ENCODE data around the gene KCNMB2. TPM values are rescaled to one million over a fixed set of nuclear protein-coding genes. Genes with fewer than 3 reads are reported as not detected.

Gene KCNMB2
- total and polyA plus RNA-seq, 2 donors = 0.06 to 6.1 TPM

DNA sequence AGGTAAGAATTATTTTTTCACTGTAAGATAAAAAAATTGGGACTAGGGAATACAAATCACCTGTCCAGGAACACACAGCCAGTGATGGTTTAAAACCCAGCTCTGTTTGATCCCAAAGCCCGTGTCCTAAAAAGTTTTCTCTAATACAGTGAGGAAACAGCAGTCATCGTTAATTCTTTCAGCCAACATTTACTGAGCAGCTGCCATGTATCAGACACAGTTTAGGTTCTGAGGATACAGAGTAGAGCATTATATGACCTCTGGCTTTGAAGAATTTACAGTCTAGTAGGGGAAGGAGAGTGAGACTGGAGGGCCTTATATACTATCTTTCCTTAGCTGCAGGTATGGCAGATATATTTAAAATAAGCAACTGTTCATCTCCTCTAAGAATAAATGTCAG is 82.7 kb downstream of the KCNMB2 start:
- H3K4me1 ChIP-seq (ENCODE audit: insufficient read depth) = no peaks in the 10 kb centered on the region
- no peak for DNase-seq (ENCODE audit: extremely low spot score)
- H3K4me3 ChIP-seq (ENCODE audit: low read depth, low read length) = no peak overlapping the region
- no peaks in the 10 kb centered on the region for H3K36me3 ChIP-seq (ENCODE audit: insufficient read depth)
- WGBS = 23% methylated on average over 2 of the region's 2 CpGs
- H3K27ac ChIP-seq (ENCODE audit: low read depth) = no peak overlapping the region

DNA sequence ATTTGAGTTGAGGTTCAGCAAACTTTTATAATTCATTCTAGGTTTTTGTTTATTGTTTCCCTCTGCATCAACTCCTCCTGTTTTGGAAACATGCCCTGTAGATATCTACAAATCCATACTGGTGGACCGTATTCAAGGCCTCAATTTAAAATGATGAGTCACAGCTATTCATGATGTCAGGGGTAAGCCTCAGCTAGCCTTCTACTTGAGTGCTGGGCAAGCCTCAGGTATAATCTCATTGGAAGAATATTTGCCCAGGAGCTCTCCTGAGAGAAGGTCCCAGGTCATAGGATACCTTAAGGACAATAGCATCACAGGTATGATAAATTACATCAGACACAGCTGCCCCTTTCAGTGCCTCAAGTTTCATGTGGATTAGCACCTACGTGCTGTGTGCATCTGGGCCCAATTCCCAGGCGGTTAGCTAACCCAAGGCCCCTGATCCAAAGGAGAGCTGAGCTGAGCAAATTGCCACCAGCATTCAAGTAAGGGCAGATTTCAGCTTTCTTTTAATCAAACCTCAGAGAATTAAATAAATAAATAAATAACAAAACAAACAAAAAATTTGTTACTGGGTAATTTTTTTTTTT is 87.5 kb downstream of the KCNMB2 start:
- Histone ChIP-seq H3K4me3 (ENCODE audit: low read depth, low read length) (no peak overlapping the region), H3K27ac (ENCODE audit: low read depth) (no peak overlapping the region), H3K4me1 (ENCODE audit: insufficient read depth) (no peaks in the 10 kb centered on the region), H3K36me3 (ENCODE audit: insufficient read depth) (no peaks in the 10 kb centered on the region)
- 59% methylated on average over 3 of the region's 3 CpGs for WGBS
- DNase-seq (ENCODE audit: extremely low spot score) = no peak

DNA sequence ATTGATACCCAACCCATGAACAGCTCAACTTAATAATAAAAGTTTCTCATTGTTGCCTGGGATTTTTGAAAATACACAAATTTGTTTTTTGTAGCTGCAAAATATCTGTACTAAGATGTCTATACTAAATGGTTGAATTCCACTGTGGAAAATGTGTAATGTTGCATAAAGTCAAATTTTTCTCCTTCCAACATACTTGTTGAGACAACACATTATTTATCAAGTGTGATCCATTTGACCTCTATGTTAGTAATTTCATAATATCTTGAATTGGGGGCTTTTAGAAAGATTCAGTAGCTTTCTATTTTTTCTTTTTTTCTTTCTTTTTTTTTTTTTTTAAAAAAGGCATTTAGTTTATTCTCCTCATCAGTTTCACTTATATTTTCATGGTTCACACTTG is 88.0 kb downstream of the KCNMB2 start:
- no peak overlapping the region for H3K4me3 ChIP-seq (ENCODE audit: low read depth, low read length)
- no peak for DNase-seq (ENCODE audit: extremely low spot score)
- no peak overlapping the region for H3K27ac ChIP-seq (ENCODE audit: low read depth)
- no peaks in the 10 kb centered on the region for H3K36me3 ChIP-seq (ENCODE audit: insufficient read depth)
- no peaks in the 10 kb centered on the region for H3K4me1 ChIP-seq (ENCODE audit: insufficient read depth)

DNA sequence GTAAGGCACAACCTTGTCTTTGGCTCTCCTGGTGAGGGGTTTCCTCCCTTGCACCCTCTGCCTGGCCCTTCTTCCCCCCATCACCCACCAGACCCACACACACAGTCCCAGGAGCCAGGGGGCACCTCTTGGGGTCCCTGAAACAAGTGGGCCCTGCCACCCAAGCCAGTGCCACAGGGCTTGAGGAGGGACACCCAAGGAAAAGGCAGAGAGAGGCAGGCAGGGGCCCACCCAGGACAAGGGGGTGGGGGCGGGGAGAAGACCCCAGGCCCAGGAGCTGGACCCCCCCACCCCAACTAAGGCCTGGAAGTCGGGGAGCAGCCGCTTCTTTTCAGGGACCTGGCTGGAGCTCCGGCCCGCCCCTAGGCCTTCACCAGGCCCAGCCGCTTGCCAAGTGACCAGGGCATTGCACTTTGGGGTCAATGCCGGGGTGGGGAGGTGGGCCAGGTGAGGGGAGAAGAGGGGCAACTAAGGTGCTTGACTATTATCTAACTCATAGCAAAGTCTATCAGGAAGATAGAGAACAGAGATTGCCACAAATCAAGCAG is 88.9 kb downstream of the KCNMB2 start:
- Histone ChIP-seq H3K36me3 (ENCODE audit: insufficient read depth) (no peaks in the 10 kb centered on the region), H3K27ac (ENCODE audit: low read depth) (no peak overlapping the region), H3K4me3 (ENCODE audit: low read depth, low read length) (no peak overlapping the region), H3K4me1 (ENCODE audit: insufficient read depth) (no peaks in the 10 kb centered on the region)
- DNase-seq (ENCODE audit: extremely low spot score) = no peak
- 93% methylated on average over 7 of the region's 7 CpGs for WGBS

DNA sequence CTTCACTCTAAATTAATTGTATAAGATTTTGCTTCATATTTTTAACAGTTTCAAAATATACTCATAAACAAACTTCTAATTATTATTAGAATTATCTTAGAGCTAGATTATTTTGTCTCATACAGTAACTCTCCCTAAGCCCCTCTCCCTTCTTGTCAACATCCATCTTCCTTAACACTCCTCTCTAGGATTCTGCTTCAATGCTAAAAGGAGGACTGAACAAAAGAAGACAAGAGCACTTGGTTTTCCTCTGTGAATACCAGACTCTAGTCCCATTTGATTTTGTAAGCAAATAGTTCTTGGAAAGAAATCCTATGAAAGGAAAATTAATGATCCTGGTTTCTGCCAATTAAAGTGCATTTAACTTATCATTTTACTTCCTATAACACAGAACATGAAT is 91.8 kb downstream of the KCNMB2 start:
- H3K36me3 ChIP-seq (ENCODE audit: insufficient read depth) = no peaks in the 10 kb centered on the region
- H3K4me1 ChIP-seq (ENCODE audit: insufficient read depth) = no peaks in the 10 kb centered on the region
- no peak for DNase-seq (ENCODE audit: extremely low spot score)

DNA sequence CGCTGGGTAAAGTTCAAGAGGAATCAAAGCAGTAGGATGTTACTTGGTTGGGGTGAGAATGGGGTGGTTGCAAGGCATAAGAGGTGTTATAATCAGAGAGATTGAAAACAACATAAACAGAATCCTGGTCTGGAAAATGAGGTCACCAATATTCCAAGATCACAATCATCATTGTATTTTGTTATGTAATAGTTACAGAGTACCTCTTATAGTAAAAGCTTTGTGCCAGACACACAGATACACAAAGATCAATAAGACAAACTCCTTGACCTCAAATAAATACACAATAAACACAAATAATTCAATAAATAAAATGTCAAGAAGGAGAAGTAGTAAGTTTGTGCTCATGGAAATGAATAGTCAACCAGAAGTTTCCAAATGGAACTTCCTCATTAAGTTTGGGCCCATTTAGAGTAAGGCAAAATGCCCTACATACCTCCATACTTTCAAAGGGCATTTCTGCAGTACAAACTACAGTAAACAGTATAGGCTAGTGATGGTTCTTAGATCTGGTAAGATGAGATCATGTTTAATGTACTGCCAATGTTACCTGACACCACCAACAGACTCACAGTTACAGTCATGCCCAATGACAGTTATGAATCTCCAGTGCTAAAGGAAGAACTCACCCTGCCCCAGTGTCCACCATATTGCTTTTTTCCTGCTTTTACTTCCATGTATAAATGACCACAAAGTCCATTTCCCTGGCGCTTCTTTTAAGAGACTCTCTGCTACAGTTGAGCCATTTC is 93.4 kb downstream of the KCNMB2 start:
- Histone ChIP-seq H3K27ac (ENCODE audit: low read depth) (no peak overlapping the region), H3K36me3 (ENCODE audit: insufficient read depth) (no peaks in the 10 kb centered on the region), H3K4me3 (ENCODE audit: low read depth, low read length) (no peak overlapping the region), H3K4me1 (ENCODE audit: insufficient read depth) (no peaks in the 10 kb centered on the region)
- WGBS = 98% methylated on average over 2 of the region's 2 CpGs
- no peak for DNase-seq (ENCODE audit: extremely low spot score)

More for the DNA sequence above, 91.8 kb downstream of the KCNMB2 start:
- Histone ChIP-seq H3K27ac (ENCODE audit: low read depth) (no peak overlapping the region), H3K4me3 (ENCODE audit: low read depth, low read length) (no peak overlapping the region)

DNA sequence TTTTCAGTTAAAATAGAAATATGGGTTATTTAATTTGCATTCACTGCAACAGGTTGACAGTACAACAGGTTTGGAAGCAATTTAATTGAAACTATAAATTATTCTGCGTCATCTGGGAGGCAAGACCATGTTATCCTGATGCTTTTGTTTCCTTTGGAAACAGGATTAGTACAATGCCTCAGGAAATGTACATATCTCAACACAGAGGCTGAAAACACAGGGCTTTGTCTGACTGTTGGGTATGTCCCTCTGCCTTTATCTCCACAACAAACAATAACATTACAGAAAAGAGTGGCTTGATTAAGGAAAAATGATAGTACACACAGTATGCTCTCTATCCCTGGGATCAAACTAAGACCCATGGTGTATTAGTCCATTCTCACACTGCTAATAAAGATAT is 95.7 kb downstream of the KCNMB2 start:
- Histone ChIP-seq H3K4me1 (ENCODE audit: insufficient read depth) (no peaks in the 10 kb centered on the region), H3K4me3 (ENCODE audit: low read depth, low read length) (no peak overlapping the region), H3K36me3 (ENCODE audit: insufficient read depth) (no peaks in the 10 kb centered on the region), H3K27ac (ENCODE audit: low read depth) (no peak overlapping the region)
- no peak for DNase-seq (ENCODE audit: extremely low spot score)
- 89% methylated on average over 1 of the region's 1 CpG for WGBS

DNA sequence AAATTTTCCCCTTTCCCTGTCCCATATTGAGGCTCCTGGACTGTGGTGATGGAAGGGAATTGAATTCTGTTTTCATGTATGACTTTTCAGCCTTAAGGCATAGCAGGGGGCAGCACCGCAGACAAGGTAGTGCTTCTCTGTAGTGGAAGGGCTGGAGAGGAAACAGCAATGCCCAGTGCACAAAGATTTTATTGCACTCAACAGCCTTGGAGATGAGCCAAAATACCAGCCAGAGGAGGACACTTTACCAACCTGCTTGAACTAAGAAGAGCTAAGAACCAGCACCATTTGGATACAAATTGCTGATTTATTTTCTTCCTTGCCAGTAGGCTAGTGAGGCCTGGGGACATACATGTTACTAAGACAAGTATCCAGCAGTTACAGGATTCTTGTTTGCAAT is 98.7 kb downstream of the KCNMB2 start:
- DNase-seq (ENCODE audit: extremely low spot score) = no peak
- H3K4me3 ChIP-seq (ENCODE audit: low read depth, low read length) = no peak overlapping the region
- no peak overlapping the region for H3K27ac ChIP-seq (ENCODE audit: low read depth)
- no peaks in the 10 kb centered on the region for H3K4me1 ChIP-seq (ENCODE audit: insufficient read depth)
- H3K36me3 ChIP-seq (ENCODE audit: insufficient read depth) = no peaks in the 10 kb centered on the region
- 90% methylated on average over 1 of the region's 1 CpG for WGBS

DNA sequence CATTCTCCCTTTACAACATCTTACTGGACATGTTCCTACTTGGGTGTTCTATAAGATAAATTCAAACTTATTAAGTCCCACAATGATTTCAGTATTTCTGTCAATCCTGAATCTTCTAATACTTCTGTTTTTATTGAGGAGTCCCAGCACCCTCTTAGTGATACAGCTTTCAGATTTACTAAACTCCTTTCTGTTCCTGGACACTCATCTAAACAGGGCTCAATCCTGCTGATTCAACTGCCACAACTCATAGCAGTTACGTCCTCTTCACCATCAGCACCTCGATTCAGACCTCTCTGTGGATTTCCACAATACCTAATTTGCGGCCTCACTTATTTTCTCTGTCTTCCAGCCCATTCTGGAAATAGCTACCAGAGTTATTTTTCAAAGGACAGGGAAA is 101.6 kb downstream of the KCNMB2 start:
- H3K4me3 ChIP-seq (ENCODE audit: low read depth, low read length) = no peak overlapping the region
- H3K27ac ChIP-seq (ENCODE audit: low read depth) = no peak overlapping the region
- DNase-seq (ENCODE audit: extremely low spot score) = no peak
- no peaks in the 10 kb centered on the region for H3K4me1 ChIP-seq (ENCODE audit: insufficient read depth)
- 87% methylated on average over 3 of the region's 3 CpGs for WGBS
- no peaks in the 10 kb centered on the region for H3K36me3 ChIP-seq (ENCODE audit: insufficient read depth)

DNA sequence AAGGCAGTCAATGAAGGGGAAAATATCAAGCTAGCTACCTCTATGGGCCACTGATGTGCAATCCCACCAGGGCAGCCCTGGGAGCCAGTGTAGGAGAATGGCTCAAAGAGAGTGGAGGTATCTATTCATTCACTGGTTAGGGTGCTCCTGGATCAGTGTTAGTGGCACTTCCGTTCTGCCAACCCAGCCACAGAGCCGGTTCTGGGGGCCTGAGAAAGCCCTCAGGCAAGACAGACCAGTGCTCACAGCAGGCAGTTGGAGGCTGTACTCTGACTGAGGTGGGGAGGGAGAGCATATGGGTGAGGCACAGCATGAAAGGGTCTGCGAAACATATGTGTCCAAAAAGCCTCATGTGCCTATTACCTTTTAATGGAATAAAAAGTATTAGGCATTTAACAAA is 109.3 kb downstream of the KCNMB2 start:
- no peaks in the 10 kb centered on the region for H3K4me1 ChIP-seq (ENCODE audit: insufficient read depth)
- H3K4me3 ChIP-seq (ENCODE audit: low read depth, low read length) = no peak overlapping the region
- H3K36me3 ChIP-seq (ENCODE audit: insufficient read depth) = no peaks in the 10 kb centered on the region
- H3K27ac ChIP-seq (ENCODE audit: low read depth) = no peak overlapping the region
- WGBS = 88% methylated on average over 3 of the region's 3 CpGs
- no peak for DNase-seq (ENCODE audit: extremely low spot score)

DNA sequence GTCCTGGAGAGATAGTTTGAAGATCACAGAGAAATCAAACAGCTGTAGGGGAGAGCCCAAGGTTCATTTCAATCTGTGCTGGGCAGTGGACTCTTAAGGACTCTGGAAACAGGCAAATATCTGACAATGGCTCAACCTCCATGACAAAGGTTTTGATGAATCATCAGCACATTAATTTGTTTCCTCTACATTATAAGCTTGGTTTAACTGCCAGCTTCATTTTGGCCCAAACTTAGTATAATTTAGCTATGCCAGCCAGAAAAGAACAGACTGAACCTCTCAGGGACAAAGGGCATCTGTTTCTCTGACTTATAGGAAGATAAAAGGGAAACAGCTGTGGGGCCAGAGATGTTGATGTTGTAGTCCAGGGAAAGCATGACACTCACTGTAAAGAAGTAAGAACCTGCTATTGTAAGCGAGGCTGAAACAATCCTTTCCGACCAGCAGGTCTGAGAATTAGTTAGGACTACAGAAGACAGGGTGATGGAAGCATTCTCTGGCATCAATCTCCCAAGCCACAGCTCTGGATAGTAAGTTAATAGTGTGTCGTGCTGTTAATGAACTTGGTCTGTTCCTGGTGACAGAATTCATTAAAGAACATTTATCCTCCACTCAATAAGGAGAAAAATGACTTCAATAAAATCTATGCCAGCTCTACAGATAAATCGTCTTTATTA is 110.1 kb downstream of the KCNMB2 start:
- Histone ChIP-seq H3K36me3 (ENCODE audit: insufficient read depth) (no peaks in the 10 kb centered on the region), H3K27ac (ENCODE audit: low read depth) (no peak overlapping the region), H3K4me1 (ENCODE audit: insufficient read depth) (no peaks in the 10 kb centered on the region), H3K4me3 (ENCODE audit: low read depth, low read length) (no peak overlapping the region)
- 65% methylated on average over 4 of the region's 4 CpGs for WGBS
- no peak for DNase-seq (ENCODE audit: extremely low spot score)

DNA sequence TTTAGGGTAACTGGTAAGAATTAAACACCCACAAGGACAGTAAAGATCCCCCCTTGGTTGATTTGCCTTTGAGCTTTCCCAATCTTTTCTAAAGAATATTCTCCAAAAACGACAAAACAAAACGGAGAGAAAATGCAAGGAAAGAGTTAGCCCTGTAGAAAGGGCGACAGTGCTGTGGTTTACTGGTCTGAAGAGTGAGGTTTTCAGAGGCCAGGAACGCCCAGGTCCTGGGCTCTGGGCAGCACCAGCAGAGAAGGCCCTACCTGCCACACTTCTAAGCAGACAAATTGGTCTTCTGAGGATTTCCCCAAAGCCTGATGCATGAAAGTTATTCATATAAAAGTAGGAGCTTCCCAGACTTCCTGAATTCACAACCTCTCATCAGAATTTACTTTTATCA is 119.3 kb downstream of the KCNMB2 start:
- 91% methylated on average over 4 of the region's 4 CpGs for WGBS
- no peak for DNase-seq (ENCODE audit: extremely low spot score)

DNA sequence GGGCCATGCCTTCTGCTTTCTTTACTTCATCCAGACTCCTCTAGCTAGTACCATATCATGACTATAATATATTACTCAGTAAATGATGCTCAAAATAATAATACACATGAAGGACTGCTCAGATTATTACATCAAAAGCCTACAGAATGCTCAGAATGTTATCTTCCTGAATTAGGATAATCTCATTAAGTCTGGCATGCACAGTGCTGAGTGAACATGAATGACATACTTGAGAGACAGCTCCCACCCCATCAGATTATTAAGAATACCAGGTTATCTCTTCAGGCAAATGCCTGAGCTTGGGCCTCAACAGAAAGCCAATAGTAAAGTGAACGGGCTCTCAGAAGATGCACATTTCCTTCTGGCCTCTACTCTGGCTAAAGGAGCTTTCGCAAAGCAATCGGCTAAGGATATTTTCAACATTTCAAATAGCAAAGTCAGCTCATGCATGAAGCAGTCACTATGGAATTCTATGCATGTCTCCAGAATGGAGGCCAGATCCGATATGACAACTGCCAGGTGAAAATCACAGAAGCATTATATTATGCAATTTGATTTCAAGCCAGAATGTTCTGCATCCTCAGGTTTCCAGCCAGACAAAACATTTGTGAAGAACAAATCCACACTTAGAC is 122.6 kb downstream of the KCNMB2 start:
- 74% methylated on average over 4 of the region's 4 CpGs for WGBS
- no peaks in the 10 kb centered on the region for H3K4me1 ChIP-seq (ENCODE audit: insufficient read depth)
- no peak overlapping the region for H3K27ac ChIP-seq (ENCODE audit: low read depth)
- DNase-seq (ENCODE audit: extremely low spot score) = no peak
- no peaks in the 10 kb centered on the region for H3K36me3 ChIP-seq (ENCODE audit: insufficient read depth)
- no peak overlapping the region for H3K4me3 ChIP-seq (ENCODE audit: low read depth, low read length)

More for the DNA sequence above, 119.3 kb downstream of the KCNMB2 start:
- no peak overlapping the region for H3K4me3 ChIP-seq (ENCODE audit: low read depth, low read length)
- no peaks in the 10 kb centered on the region for H3K36me3 ChIP-seq (ENCODE audit: insufficient read depth)
- H3K4me1 ChIP-seq (ENCODE audit: insufficient read depth) = no peaks in the 10 kb centered on the region
- no peak overlapping the region for H3K27ac ChIP-seq (ENCODE audit: low read depth)
